Keratinocyte (primary cell): ENCODE measurements around the gene SCNN1G. TPM values are rescaled to one million over a fixed set of nuclear protein-coding genes. Genes with fewer than 3 reads are reported as not detected.

Source experiments
- DNase-seq: peaks from one replicate; pipeline ENCODE4 v3.0.0-alpha.2; 2011; ENCODE audit warnings: low read depth, missing footprints, low spot score
- FAIRE-seq: peaks from 2 replicates; lab custom pipeline; 2011; peaks lifted over from hg19 to GRCh38; lab: Jason Lieb, UNC
- H2AFZ ChIP-seq: 2 replicates; pipeline ENCODE4 v1.6.0; 2012; ENCODE audit warnings: low read length, control low read depth, inconsistent platforms; ENCODE audit not compliant: control insufficient read depth
- H3K27ac ChIP-seq: 2 replicates; pipeline ENCODE4 v1.5.1; 2011; ENCODE audit warnings: low read length; ENCODE audit not compliant: control insufficient read depth, insufficient read depth
- H3K27me3 ChIP-seq: 3 replicates; pipeline ENCODE4 v1.6.0; 2011; ENCODE audit warnings: low read length; ENCODE audit not compliant: control insufficient read depth, insufficient read depth; ENCODE audit errors: extremely low read depth
- H3K36me3 ChIP-seq, 2 experiments: 2 replicates in 1 of 2; 3 replicates in 1 of 2; pipeline ENCODE4 v1.5.1; 2011; ENCODE audit warnings: low read length in 2 of 2, mild to moderate bottlenecking in 1 of 2; ENCODE audit not compliant: control insufficient read depth in 2 of 2, insufficient read depth in 2 of 2; ENCODE audit errors: extremely low read depth in 1 of 2
- H3K4me1 ChIP-seq: 3 replicates; pipeline ENCODE4 v1.5.1; 2011; ENCODE audit warnings: low read length; ENCODE audit not compliant: control insufficient read depth, insufficient read depth; ENCODE audit errors: extremely low read depth
- H3K4me2 ChIP-seq: 3 replicates; pipeline ENCODE4 v1.6.0; 2011; ENCODE audit warnings: low read depth, low read length; ENCODE audit not compliant: control insufficient read depth, insufficient read depth; ENCODE audit errors: extremely low read depth
- H3K4me3 ChIP-seq, 3 experiments: fragments of 200-600 bp in 1 of 3; sonication (generic) in 1 of 3; 2 replicates in 2 of 3; 3 replicates in 1 of 3; pipeline ENCODE4 v1.5.1; 2011 to 2016; ENCODE audit warnings: low read length in 3 of 3, mild to moderate bottlenecking in 3 of 3, control low read depth in 2 of 3, inconsistent platforms in 1 of 3, low read depth in 1 of 3, mixed read lengths in 1 of 3, mixed run types in 1 of 3, moderate library complexity in 1 of 3; ENCODE audit not compliant: control insufficient read depth in 2 of 3, insufficient read depth in 2 of 3; ENCODE audit errors: extremely low read depth in 1 of 3
- H3K79me2 ChIP-seq: 2 replicates; pipeline ENCODE4 v1.6.0; 2012; ENCODE audit warnings: low read length; ENCODE audit not compliant: control insufficient read depth, insufficient read depth
- H3K9ac ChIP-seq: 3 replicates; pipeline ENCODE4 v1.6.0; 2011; ENCODE audit warnings: low read length; ENCODE audit not compliant: control insufficient read depth, insufficient read depth; ENCODE audit errors: extremely low read depth
- H3K9me1 ChIP-seq: 3 replicates; pipeline ENCODE4 v1.6.0; 2011; ENCODE audit warnings: low read length; ENCODE audit not compliant: control insufficient read depth, insufficient read depth; ENCODE audit errors: extremely low read depth
- H3K9me3 ChIP-seq: 2 replicates; pipeline ENCODE4 v1.5.1; 2012; ENCODE audit warnings: low read depth, low read length; ENCODE audit not compliant: control insufficient read depth
- H4K20me1 ChIP-seq: 3 replicates; pipeline ENCODE4 v1.6.0; 2011; ENCODE audit warnings: low read length; ENCODE audit not compliant: control insufficient read depth, insufficient read depth; ENCODE audit errors: extremely low read depth
- EZH2 ChIP-seq: IDR thresholded peaks from one replicate; pipeline ENCODE4 v1.6.1; 2012; ENCODE audit warnings: inconsistent platforms, mild to moderate bottlenecking, low read length, moderate library complexity
- dilution Hi-C: fragments of 300-500 bp; cut with MboI; formaldehyde crosslinking; loops from one replicate; pipeline ENCODE4 v1.7.0; 2020; ENCODE audit warnings: low sequenced_read_pairs; ENCODE audit not compliant: extremely low pct_ligation_motif_present
- polyA plus RNA-seq, 5 experiments: library from polyadenylated mRNA; depleted of rRNA in 3 of 5; stranded (reverse) in 3 of 5; stranded (forward) in 1 of 5; unstranded in 1 of 5; fragments of >200 nt; gene quantifications; 1 replicate in 1 of 5; 2 replicates in 3 of 5; 3 replicates in 1 of 5; pipeline versions ENCODE4 v1.2.1 to v1.2.3, GENCODE V29; 2011 to 2012; ENCODE audit warnings: missing spikeins in 2 of 5, low read depth in 1 of 5, low replicate concordance in 1 of 5
- TF ChIP-seq, protein P1 (sequence below), 3 experiments: IDR thresholded peaks in 1 of 3; conservative IDR thresholded peaks in 1 of 3; optimal IDR thresholded peaks in 1 of 3; 2 replicates in 2 of 3; 3 replicates in 1 of 3; pipeline versions ENCODE3 to v1.5.1; 2011; ENCODE audit warnings: low read length in 3 of 3, mild to moderate bottlenecking in 3 of 3, moderate library complexity in 2 of 3, control low read depth in 1 of 3, inconsistent platforms in 1 of 3; ENCODE audit not compliant: insufficient read depth in 2 of 3; ENCODE audit errors: extremely low read depth in 1 of 3

The SCNN1G gene
- polyA plus RNA-seq, 1 donor (not counting 4 experiments of a cell fraction or from before 2014, with no cell fraction given), result 0.25 TPM

DNA sequence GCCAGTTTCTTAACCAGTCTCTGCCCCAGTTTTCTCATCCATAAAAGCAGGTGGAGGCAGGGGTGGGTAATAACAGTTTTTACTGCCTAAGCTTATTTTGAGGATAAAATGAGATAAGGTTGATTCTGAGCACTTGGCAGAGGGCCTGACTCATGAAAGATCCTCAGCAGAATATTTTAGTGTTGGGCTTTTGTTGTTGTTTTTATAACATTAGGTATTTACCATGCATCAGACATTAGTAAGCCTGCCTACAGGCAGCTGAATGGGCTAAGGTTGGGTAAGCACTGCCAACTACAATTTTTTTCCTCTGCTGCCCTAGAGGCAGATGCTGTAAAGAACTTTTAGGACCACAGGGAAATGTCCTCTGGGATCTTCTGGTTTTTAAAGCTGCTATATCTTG lies 43.1 kb downstream of the SCNN1G start:
- FAIRE-seq (no peak), DNase-seq (no peak)
- no peak overlapping the region for H3K4me2 ChIP-seq
- no peaks in the 10 kb centered on the region for H3K4me1 ChIP-seq
- dilution Hi-C loops, result no loop called here
- H3K9me1 ChIP-seq, result no peaks in the 10 kb centered on the region
- no peak overlapping the region for H3K4me3 ChIP-seq
- no peaks in the 10 kb centered on the region for H3K27me3 ChIP-seq
- H3K9me3 ChIP-seq, result no peaks in the 10 kb centered on the region
- H3K27ac ChIP-seq, result no peak overlapping the region
- no peaks in the 10 kb centered on the region for H4K20me1 ChIP-seq
- H3K9ac ChIP-seq, result no peak overlapping the region
- H2AFZ ChIP-seq, result no peak overlapping the region
- no peaks in the 10 kb centered on the region for H3K36me3 ChIP-seq
- TF ChIP-seq, protein P1, sequence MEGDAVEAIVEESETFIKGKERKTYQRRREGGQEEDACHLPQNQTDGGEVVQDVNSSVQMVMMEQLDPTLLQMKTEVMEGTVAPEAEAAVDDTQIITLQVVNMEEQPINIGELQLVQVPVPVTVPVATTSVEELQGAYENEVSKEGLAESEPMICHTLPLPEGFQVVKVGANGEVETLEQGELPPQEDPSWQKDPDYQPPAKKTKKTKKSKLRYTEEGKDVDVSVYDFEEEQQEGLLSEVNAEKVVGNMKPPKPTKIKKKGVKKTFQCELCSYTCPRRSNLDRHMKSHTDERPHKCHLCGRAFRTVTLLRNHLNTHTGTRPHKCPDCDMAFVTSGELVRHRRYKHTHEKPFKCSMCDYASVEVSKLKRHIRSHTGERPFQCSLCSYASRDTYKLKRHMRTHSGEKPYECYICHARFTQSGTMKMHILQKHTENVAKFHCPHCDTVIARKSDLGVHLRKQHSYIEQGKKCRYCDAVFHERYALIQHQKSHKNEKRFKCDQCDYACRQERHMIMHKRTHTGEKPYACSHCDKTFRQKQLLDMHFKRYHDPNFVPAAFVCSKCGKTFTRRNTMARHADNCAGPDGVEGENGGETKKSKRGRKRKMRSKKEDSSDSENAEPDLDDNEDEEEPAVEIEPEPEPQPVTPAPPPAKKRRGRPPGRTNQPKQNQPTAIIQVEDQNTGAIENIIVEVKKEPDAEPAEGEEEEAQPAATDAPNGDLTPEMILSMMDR (optimal IDR thresholded peaks at IDR 0.05 in 1 of 3, IDR thresholded peaks at IDR 0.05 in 1 of 3, conservative IDR thresholded peaks at IDR 0.05 in 1 of 3; ENCODE audit: extremely low read depth in 1 of 3, insufficient read depth in 2 of 3, low read length in 3 of 3), result no peak
- TF ChIP-seq EZH2, result no peak
- H3K79me2 ChIP-seq, result no peaks in the 10 kb centered on the region

DNA sequence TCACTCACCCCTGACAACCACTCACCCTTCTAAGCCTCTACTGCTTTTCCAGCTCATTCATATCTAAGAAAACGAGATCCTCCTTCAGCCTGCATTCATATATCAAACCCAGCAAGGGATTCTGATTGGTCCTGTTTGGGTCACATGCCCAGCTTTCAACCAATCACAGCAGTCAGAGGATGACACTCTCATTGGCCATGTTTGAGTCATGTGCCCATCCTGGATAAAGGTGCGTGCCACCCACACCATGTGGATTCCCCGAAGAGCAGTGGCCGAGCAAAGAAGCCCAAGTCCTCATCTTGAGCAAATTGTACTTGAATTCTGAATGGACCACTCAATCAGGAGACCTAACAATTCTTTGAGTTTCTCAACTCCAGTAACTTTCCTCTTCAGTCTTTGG lies 45.0 kb downstream of the SCNN1G start:
- Histone ChIP-seq H3K9me3 (no peaks in the 10 kb centered on the region), H3K36me3 (no peaks in the 10 kb centered on the region), H3K4me2 (no peak overlapping the region), H3K4me1 (no peaks in the 10 kb centered on the region), H3K4me3 (no peak overlapping the region), H3K9me1 (no peaks in the 10 kb centered on the region), H2AFZ (no peak overlapping the region), H3K27me3 (no peaks in the 10 kb centered on the region), H3K9ac (no peak overlapping the region), H3K27ac (no peak overlapping the region), H3K79me2 (no peaks in the 10 kb centered on the region), H4K20me1 (no peaks in the 10 kb centered on the region)
- no peak for FAIRE-seq
- dilution Hi-C loops, result no loop called here
- no peak for DNase-seq
- TF ChIP-seq EZH2, result no peak
- TF ChIP-seq, protein P1 (optimal IDR thresholded peaks at IDR 0.05 in 1 of 3, IDR thresholded peaks at IDR 0.05 in 1 of 3, conservative IDR thresholded peaks at IDR 0.05 in 1 of 3; ENCODE audit: extremely low read depth in 1 of 3, insufficient read depth in 2 of 3, low read length in 3 of 3), result no peak
